Measurements from ENCODE around the gene APOA1. TPM values are rescaled to one million over a fixed set of nuclear protein-coding genes. Genes with fewer than 3 reads are reported as not detected.
"Not testable (repeated sequence)": the region's sequence is repeated elsewhere in the genome, so short reads cannot be mapped to it uniquely, and the experiment has no call there.

APOA1 gene
- total RNA-seq, 1 experiment from 2014 or later = 0.54 TPM

DNA sequence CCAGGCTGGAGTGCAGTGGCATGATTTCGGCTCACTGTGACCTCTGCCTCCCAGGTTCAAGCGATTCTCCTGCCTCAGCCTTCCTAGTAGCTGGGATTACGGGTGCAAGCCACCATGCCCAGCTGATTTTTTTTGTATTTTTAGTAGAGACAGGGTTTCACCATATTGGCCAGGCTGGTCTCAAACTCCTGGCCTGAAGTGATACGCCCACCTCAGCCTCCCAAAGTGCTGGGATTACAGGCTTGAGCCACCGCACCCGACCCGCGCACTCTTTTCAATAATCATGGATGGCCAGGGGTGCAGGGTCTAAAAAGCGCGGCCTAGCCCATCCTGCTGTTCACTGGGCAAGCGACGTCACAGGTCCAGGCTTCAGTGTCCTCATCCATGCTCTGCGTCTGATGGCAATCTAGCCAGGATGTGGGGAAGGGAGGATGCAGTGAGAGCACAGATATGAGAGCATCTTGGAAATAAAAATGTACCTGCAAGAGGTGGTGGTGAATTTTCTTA is 2.8 kb downstream of the APOA1 start:
- not testable (repeated sequence) for DNase-seq (ENCODE audit: low spot score)

DNA sequence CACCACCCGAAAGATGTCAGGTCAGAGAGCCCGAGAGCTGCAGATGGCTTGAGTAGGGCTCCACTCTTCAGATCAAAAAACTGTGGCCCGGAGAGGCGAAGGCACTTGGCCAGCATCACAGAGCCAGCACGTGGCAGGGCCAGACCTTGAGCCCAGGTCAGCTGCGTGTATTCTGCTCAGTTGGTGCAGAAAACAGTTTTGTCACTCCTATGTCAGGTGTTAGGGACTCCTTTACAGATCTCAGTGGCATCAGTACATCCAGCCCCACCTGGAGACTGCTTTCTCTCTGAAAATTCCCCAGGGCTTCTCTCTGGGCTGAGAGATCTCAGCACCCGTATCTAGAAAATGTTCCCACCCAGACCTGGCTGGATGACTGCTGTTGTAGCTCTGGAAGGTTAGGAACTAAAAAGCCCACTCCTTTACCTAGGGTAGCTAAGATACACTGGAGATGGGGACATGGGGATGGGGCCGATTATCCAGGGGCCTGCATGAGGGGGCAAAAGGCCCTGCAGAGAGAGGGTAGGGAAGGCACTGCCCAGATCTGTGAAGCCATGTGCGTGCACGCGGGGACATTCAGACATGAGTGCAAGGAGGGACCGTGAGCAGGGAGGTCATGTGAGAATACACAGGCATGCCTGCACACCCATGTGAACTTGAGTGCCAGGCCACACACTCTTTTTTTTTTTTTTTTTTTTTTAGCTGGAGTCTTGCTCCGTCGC is 3.4 kb downstream of the APOA1 start:
- DNase-seq (ENCODE audit: low spot score) = no peak

DNA sequence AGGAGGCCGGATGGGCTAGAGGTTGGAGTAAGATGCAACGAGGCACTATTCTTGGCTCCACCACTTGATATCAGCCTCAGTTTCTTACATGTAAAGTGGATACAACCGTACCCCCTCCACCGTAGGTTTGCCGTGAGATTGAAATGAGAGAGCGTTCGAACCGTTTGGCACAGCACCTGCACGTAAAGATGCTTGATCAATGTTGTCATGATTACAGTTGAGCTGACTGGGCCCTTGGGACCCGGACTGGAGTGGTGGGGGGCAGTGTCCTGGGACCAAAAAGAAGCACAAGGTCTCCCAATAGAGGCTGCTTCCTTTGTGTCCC is 4.0 kb downstream of the APOA1 start:
- DNase-seq (ENCODE audit: low spot score) = no peak

DNA sequence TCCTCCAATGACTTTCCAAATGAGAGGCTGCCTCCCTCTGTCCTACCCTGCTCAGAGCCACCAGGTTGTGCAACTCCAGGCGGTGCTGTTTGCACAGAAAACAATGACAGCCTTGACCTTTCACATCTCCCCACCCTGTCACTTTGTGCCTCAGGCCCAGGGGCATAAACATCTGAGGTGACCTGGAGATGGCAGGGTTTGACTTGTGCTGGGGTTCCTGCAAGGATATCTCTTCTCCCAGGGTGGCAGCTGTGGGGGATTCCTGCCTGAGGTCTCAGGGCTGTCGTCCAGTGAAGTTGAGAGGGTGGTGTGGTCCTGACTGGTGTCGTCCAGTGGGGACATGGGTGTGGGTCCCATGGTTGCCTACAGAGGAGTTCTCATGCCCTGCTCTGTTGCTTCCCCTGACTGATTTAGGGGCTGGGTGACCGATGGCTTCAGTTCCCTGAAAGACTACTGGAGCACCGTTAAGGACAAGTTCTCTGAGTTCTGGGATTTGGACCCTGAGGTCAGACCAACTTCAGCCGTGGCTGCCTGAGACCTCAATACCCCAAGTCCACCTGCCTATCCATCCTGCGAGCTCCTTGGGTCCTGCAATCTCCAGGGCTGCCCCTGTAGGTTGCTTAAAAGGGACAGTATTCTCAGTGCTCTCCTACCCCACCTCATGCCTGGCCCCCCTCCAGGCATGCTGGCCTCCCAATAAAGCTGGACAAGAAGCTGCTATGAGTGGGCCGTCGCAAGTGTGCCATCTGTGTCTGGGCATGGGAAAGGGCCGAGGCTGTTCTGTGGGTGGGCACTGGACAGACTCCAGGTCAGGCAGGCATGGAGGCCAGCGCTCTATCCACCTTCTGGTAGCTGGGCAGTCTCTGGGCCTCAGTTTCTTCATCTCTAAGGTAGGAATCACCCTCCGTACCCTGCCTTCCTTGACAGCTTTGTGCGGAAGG is 4.8 kb downstream of the APOA1 start:
- DNase-seq (ENCODE audit: low spot score) = no peak

DNA sequence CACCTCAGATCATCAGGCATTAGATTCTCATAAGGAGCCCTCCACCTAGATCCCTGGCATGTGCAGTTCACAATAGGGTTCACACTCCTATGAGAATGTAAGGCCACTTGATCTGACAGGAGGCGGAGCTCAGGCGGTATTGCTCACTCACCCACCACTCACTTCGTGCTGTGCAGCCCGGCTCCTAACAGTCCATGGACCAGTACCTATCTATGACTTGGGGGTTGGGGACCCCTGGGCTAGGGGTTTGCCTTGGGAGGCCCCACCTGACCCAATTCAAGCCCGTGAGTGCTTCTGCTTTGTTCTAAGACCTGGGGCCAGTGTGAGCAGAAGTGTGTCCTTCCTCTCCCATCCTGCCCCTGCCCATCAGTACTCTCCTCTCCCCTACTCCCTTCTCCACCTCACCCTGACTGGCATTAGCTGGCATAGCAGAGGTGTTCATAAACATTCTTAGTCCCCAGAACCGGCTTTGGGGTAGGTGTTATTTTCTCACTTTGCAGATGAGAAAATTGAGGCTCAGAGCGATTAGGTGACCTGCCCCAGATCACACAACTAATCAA is 5.6 kb downstream of the APOA1 start:
- no peak for DNase-seq (ENCODE audit: low spot score)

DNA sequence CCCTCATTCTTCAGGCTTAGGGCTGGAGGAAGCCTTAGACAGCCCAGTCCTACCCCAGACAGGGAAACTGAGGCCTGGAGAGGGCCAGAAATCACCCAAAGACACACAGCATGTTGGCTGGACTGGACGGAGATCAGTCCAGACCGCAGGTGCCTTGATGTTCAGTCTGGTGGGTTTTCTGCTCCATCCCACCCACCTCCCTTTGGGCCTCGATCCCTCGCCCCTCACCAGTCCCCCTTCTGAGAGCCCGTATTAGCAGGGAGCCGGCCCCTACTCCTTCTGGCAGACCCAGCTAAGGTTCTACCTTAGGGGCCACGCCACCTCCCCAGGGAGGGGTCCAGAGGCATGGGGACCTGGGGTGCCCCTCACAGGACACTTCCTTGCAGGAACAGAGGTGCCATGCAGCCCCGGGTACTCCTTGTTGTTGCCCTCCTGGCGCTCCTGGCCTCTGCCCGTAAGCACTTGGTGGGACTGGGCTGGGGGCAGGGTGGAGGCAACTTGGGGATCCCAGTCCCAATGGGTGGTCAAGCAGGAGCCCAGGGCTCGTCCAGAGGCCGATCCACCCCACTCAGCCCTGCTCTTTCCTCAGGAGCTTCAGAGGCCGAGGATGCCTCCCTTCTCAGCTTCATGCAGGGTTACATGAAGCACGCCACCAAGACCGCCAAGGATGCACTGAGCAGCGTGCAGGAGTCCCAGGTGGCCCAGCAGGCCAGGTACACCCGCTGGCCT is 7.1 kb downstream of the APOA1 start:
- no peak for DNase-seq (ENCODE audit: low spot score)

DNA sequence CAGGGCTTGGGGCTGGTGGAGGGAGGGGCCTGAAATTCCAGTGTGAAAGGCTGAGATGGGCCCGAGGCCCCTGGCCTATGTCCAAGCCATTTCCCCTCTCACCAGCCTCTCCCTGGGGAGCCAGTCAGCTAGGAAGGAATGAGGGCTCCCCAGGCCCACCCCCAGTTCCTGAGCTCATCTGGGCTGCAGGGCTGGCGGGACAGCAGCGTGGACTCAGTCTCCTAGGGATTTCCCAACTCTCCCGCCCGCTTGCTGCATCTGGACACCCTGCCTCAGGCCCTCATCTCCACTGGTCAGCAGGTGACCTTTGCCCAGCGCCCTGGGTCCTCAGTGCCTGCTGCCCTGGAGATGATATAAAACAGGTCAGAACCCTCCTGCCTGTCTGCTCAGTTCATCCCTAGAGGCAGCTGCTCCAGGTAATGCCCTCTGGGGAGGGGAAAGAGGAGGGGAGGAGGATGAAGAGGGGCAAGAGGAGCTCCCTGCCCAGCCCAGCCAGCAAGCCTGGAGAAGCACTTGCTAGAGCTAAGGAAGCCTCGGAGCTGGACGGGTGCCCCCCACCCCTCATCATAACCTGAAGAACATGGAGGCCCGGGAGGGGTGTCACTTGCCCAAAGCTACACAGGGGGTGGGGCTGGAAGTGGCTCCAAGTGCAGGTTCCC is 7.8 kb downstream of the APOA1 start, which contains the start of gene APOC3:
TSS of gene APOC3 (plus strand) at position 383 of the 659 bp plus-strand sequence. CDS start 676 bp downstream, outside the sequence.
- DNase-seq (ENCODE audit: low spot score) = no peak

DNA sequence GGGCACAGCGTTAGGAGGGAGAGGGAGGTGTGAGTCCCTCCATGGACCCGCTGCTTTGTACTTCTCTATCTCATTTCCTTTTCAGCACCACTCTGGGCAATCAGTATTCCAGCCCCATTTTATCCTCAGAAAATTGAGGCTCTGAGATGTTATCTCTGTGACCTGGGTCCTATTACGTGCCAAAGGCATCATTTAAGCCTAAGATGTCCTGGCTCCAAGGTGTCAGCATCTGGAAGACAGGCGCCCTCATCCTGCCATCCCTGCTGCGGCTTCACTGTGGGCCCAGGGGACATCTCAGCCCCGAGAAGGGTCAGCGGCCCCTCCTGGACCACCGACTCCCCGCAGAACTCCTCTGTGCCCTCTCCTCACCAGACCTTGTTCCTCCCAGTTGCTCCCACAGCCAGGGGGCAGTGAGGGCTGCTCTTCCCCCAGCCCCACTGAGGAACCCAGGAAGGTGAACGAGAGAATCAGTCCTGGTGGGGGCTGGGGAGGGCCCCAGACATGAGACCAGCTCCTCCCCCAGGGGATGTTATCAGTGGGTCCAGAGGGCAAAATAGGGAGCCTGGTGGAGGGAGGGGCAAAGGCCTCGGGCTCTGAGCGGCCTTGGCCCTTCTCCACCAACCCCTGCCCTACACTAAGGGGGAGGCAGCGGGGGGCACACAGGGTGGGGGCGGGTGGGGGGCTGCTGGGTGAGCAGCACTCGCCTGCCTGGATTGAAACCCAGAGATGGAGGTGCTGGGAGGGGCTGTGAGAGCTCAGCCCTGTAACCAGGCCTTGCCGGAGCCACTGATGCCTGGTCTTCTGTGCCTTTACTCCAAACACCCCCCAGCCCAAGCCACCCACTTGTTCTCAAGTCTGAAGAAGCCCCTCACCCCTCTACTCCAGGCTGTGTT is 8.5 kb downstream of the APOA1 start:
- no peak for DNase-seq (ENCODE audit: low spot score)

DNA sequence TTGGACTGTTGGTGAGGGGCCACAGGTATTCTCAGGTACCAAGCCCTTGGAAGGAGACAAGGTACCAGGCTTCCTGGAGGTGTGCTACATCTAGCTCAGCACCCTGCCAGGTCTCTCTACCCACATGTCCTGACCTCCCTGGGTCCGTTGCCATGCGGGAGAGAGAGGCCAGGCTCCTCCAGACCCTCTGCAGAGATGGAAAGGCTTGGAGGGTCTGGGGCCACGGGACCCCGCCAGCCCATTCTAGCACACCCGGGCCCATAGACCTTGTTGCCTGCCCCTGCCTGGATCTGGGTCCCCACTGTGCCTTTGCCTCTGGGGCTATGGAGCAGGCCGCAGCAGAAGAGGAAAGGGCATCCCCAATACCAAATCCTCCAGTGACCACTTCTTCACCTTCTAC is 10.0 kb downstream of the APOA1 start:
- DNase-seq (ENCODE audit: low spot score) = no peak

DNA sequence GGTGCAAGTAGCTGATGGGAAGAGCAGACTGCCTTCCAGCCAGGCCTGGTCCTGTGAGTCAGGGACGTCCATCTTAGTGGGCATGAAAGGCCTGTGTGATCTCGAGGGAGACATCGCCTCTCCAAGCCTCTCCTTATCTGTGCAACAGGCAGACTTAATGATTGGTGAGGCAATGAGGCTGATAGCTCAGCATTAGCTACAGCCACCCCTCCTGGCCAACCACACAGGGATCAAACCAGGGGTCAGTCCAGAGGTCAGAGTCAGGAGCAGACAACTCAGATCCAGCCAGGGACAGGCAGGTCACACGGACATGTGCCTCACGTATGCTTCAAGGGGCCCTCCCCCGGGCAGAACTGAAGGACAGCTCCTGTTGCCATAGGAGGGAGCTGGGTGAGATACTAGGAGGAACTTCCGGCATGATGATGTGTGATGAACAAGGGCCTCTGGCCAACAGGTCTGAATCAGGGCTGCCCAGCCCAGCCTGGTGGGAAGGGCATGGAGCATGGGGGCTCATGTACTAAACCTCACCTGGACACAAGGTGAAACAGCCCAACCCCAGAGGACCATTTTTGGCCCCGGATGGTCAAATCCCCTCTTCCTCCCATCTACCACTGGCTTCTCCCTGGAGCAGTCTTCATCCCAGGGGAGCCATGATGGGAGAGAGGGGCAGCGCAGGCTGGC is 10.5 kb downstream of the APOA1 start:
- no peak for DNase-seq (ENCODE audit: low spot score)

DNA sequence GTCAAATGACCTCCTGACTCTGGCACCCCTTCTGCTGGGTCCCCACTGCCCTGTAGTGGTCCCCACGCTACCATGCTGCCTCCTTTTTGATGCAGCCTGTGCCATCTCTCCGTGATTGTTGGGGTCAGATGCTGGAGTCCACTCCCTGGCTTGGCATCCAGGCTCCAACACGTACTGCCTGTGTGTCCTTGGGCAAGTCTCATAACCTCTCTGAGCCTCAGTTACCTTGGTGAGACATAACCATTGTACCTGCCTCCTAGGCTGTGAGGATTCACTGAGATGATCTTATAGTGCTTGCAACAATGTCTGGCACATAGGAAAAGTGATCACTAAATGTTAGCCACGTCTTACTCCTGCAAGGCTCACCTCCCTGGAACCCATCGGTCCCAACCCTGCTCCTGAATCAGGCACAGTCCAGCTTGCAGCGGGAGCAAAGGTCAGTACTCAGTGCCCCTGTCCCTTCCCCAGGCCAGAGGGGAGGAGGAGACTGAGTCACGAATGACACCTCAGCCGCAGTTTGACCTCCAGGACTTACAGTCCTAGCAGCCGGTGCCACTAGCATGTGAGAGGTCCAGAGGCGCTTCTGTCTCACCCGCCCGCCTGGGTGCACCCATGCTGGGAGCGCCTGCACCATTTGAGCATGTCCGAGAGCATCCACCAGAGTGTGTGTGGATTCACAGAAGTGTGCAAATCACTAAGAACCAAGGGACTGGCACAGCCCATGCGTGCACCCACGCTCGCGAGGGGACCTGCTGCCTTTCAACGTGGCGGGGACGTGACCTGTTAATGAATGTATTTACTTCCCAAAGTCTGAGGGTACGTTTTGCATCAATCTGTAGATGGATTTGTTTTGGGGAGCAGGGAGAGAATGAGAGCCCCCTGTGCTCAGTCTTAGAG is 11.3 kb downstream of the APOA1 start:
- no peak for DNase-seq (ENCODE audit: low spot score)

DNA sequence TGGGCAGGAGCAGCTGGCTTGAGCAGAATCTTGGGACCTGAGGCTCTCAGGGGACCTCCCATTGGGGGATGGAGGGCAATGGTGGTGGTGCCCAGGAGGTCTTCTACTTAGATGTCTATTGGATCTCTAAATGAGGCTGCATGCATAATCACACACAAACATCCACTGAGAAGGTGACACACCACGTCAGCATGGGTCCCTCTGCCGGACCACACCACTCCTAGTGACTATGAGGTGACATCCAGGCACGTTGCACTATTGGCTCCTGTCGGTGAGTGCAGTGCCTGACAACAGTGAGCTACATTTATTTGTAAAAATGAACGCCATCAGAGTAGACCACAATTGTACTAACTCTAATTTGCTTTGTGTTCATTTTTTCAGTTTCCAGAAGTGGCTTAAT is 12.0 kb downstream of the APOA1 start:
- DNase-seq (ENCODE audit: low spot score) = no peak

DNA sequence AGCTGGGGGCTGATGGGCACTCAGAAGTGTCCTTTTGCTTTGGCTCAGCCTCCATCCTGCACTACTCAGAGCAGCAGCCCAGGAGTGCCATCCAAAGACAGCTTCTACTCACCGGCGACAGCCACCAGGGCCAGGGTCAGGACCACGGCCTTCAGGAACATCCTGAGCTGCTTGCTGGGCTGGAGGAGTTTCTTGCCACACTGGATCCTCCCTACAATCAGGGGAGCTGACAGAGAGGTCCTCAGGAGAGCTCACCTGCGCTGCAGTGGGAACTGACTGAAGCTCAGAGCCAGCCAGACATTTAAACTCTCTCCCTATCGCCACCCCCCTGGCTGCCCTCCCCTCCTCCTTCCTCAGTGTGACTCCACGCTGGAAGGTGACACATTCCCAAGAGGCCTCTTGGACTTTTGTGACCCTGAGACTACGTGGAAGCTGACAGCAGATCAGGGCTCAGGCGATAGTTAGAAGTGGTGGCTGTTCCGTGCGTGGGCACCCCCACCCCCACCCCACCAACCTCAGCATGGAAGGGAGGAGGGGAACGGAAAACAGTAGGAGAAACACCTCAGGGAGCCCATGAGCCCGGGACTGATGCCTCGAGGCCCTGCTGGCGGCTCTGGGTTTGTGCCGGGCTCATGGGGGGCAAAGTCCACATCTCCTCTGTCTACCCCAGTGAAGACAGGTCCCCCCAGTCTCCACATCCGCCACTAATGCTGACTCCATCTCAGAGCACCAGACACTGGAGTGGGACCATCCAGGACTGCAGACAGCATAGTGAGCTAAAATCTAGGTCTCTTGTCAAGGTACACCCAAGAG is 14.2 kb downstream of the APOA1 start, which contains the start of gene APOA4:
TSS of gene APOA4 (minus strand) at position 274 of the 813 bp plus-strand sequence. CDS start at position 161, 113 bp downstream.
- no peak for DNase-seq (ENCODE audit: low spot score)

DNA sequence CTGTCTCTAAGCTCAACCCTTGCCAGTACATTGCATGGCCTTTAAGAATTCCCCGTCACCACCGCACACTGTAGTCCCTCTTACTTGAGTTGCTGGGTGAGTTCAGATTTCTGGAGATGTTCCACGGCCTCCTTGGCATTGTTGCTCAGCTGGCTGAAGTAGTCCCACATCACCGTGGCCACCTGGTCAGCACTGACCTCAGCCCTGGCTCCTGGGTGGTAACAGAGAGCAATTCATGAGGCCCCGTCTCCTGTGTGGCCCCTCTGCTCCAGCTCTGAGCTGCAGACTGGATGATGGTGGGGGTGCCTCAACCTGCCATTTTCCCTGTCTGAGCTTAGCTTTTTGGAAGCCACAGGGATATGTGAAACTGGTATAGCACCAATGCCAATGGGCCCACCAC is 14.8 kb downstream of the APOA1 start:
- no peak for DNase-seq (ENCODE audit: low spot score)

DNA sequence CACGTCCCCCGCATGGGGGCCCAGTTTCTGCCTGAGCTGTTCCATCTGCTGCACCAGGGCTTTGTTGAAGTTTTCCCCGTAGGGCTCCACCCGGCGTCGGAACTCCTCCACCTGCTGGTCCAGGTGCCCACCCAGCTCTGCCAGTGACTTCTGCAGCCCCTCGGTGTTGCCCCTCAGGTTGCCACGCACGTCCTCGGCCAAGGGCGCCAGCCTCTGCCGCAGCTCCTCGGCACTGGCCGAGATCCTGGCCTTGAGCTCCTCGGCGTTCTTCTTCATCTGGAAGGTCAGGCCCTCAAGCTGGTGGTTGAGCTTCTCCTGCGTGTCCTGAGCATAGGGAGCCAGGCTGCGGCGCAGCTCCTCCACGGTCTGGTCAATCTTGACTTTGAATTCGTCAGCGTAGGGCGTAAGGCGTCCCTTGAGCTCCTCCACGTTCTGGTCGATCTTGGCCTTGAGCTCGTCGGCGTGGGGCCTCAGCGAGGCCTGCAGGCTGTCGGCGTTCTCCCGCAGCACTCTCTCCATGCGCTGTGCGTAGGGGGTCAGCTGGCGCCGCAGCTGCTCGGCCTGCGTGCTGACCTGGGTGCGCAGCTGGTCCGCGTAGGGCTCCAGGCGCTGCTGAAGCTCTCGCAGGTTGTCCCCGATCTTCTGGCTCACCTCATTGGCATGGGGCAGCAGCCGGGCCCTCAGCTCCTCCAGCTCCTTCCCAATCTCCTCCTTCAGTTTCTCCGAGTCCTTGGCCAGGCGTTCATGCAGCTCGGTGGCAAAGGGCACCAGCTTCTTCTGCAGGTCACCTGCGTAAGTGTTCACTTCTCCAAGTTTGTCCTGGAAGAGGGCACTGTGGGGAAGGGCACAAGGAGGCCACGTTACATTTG is 16.1 kb downstream of the APOA1 start:
- no peak for DNase-seq (ENCODE audit: low spot score)

DNA sequence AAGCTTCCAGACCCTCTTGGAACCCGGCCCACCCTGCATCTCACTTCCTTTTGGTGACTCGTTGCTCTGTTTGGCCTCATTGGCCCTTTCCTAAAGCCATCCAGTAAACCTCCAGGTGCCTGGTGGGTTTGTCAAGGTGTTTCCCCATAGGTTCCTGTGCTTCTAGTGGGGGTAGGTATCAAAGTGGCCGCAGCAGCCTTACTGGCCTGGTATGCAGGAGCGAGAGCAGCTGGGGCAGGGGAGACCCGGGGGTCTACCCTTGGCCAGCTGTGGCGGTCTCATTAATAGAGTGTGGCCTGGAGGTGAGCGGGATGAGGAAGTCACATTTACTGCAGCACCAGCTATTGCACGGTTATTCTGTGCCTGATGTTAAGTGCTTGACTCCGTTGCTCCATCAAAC is 18.4 kb downstream of the APOA1 start:
- DNase-seq (ENCODE audit: low spot score) = no peak

DNA sequence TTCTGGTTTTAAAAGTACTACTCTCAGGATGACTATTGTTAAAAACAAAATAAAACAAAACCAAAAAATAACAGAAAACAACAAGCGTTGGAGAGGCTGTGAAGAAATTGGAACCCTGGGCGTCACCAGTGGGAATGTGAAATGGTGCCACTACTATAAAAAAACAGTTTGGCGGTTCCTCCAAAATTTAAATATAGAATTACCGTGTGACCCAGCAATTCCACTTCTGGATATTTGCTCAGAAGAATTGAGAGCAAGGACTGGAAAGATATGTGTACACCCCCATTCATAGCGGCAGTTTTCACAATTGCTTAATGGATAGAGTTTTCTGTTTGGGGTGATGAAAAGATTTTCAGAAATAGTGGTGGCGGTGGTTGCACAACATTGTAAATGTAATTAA is 22.9 kb downstream of the APOA1 start:
- DNase-seq (ENCODE audit: low spot score) = no peak

All from H4 (cell line).